Embryonic facial prominence (tissue), 1 donor: ENCODE data around the gene MBD3L5.
"Not testable (repeated sequence)": the region's sequence is repeated elsewhere in the genome, so short reads cannot be mapped to it uniquely, and the experiment has no call there.

Experiments
- DNase-seq: peaks from one replicate; pipeline ENCODE4 v3.0.0-alpha.2; 2016; ENCODE audit errors: extremely low spot score

MBD3L5 gene

GRCh38 chr19:7030278-7030677, at the start of gene MBD3L5:
MBD3L5 (plus strand) TSS chr19:7030578; CDS start chr19:7030612, 34 bp downstream.
- DNase-seq: not testable (repeated sequence)

GRCh38 chr19:6983448-6983847, 46.9 kb upstream of the MBD3L5 start:
- no peak for DNase-seq

- no peak for DNase-seq
These were observed 42.5 kb upstream of the MBD3L5 start for GRCh38 chr19:6987850-6988249.

GRCh38 chr19:6988257-6988656, 42.1 kb upstream of the MBD3L5 start:
- no peak for DNase-seq

- DNase-seq: no peak
These were observed 35.3 kb upstream of the MBD3L5 start for GRCh38 chr19:6995054-6995453.

- DNase-seq: no peak
These were observed 33.6 kb upstream of the MBD3L5 start for GRCh38 chr19:6996810-6997209.

- DNase-seq: no peak
These were observed 32.5 kb upstream of the MBD3L5 start for GRCh38 chr19:6997679-6998445.

- no peak for DNase-seq
These were observed 30.4 kb upstream of the MBD3L5 start for GRCh38 chr19:6999933-7000332.

GRCh38 chr19:7000333-7000732, 30.0 kb upstream of the MBD3L5 start:
- DNase-seq: no peak

- no peak for DNase-seq
These were observed 29.6 kb upstream of the MBD3L5 start for GRCh38 chr19:7000816-7001215.

GRCh38 chr19:7004313-7004931, 26.0 kb upstream of the MBD3L5 start:
- no peak for DNase-seq

- DNase-seq: no peak
These were observed 24.2 kb upstream of the MBD3L5 start for GRCh38 chr19:7006135-7006704.

GRCh38 chr19:7007859-7008258, 22.5 kb upstream of the MBD3L5 start:
- DNase-seq: no peak

GRCh38 chr19:7010722-7011593, 19.4 kb upstream of the MBD3L5 start:
- no peak for DNase-seq

GRCh38 chr19:7013678-7014077, 16.7 kb upstream of the MBD3L5 start:
- no peak for DNase-seq

- DNase-seq: no peak
These were observed 11.6 kb upstream of the MBD3L5 start for GRCh38 chr19:7018828-7019227.

GRCh38 chr19:7021331-7021730, 9.0 kb upstream of the MBD3L5 start, which contains the start of gene MBD3L2B:
MBD3L2B (minus strand) TSS chr19:7021431; CDS start chr19:7021397, 34 bp downstream.
- DNase-seq: not testable (repeated sequence)

- not testable (repeated sequence) for DNase-seq
These were observed 1.6 kb upstream of the MBD3L5 start for GRCh38 chr19:7028790-7029189.

- DNase-seq: not testable (repeated sequence)
These were observed 9.7 kb downstream of the MBD3L5 start, which contains the start of gene MBD3L4 for GRCh38 chr19:7040079-7040478. MBD3L4 (minus strand) TSS chr19:7040179; CDS start chr19:7040144, 35 bp downstream.

- not testable (repeated sequence) for DNase-seq
These were observed 11.2 kb downstream of the MBD3L5 start for GRCh38 chr19:7041563-7041962.

GRCh38 chr19:7049021-7049420, 18.6 kb downstream of the MBD3L5 start, which contains the start of gene MBD3L2:
MBD3L2 (plus strand) TSS chr19:7049321; CDS start chr19:7049374, 53 bp downstream.
- not testable (repeated sequence) for DNase-seq

GRCh38 chr19:7051421-7051820, 21.0 kb downstream of the MBD3L5 start:
- not testable (repeated sequence) for DNase-seq
